H9 (cell line): ENCODE data around the gene CRYGA. TPM values are rescaled to one million over a fixed set of nuclear protein-coding genes. Genes with fewer than 3 reads are reported as not detected.

Experiments
- DNase-seq: peaks from one replicate; pipeline ENCODE4 v3.0.0-alpha.2; 2017
- H2AFZ ChIP-seq: one replicate; pipeline ENCODE4 v1.6.1; 2013; ENCODE audit warnings: mild to moderate bottlenecking, low read length, control low read depth, moderate library complexity
- H2AK5ac ChIP-seq: 2 replicates; pipeline ENCODE4 v1.6.1; 2013; ENCODE audit warnings: low read length, control low read depth, mixed read lengths; ENCODE audit not compliant: insufficient read length
- H2BK120ac ChIP-seq: one replicate; pipeline ENCODE4 v1.6.1; 2013; ENCODE audit warnings: low read depth, mild to moderate bottlenecking, low read length, control low read depth, inconsistent platforms; ENCODE audit not compliant: poor library complexity, severe bottlenecking
- H2BK12ac ChIP-seq: 2 replicates; pipeline ENCODE4 v1.6.1; 2013; ENCODE audit warnings: low read length, control low read depth, mixed read lengths, low read depth; ENCODE audit not compliant: insufficient read length
- H2BK15ac ChIP-seq: 2 replicates; pipeline ENCODE4 v1.6.1; 2013; ENCODE audit warnings: low read depth, low read length, control low read depth
- H2BK20ac ChIP-seq: one replicate; pipeline ENCODE4 v1.6.1; 2013; ENCODE audit warnings: low read depth, mild to moderate bottlenecking, low read length, control low read depth, inconsistent platforms; ENCODE audit not compliant: poor library complexity, severe bottlenecking
- H2BK5ac ChIP-seq: 2 replicates; pipeline ENCODE4 v1.6.1; 2013; ENCODE audit warnings: low read length, control low read depth, mixed read lengths; ENCODE audit not compliant: insufficient read length
- H3K14ac ChIP-seq: 2 replicates; pipeline ENCODE4 v1.6.1; 2013; ENCODE audit warnings: low read length, control low read depth; ENCODE audit not compliant: insufficient read depth
- H3K18ac ChIP-seq: 2 replicates; pipeline ENCODE4 v1.6.1; 2013; ENCODE audit warnings: low read depth, mild to moderate bottlenecking, mixed read lengths, low read length, control low read depth; ENCODE audit not compliant: insufficient read length
- H3K23ac ChIP-seq: 2 replicates; pipeline ENCODE4 v1.6.1; 2013; ENCODE audit warnings: low read length, control low read depth, mixed read lengths, low read depth; ENCODE audit not compliant: insufficient read length
- H3K23me2 ChIP-seq: 2 replicates; pipeline ENCODE4 v1.6.1; 2013; ENCODE audit warnings: low read depth, mild to moderate bottlenecking, mixed read lengths, low read length, control low read depth; ENCODE audit not compliant: insufficient read length, poor library complexity, severe bottlenecking
- H3K27ac ChIP-seq: 2 replicates; pipeline ENCODE4 v1.5.1; 2013; ENCODE audit warnings: low read length, control low read depth, mixed read lengths, low read depth; ENCODE audit not compliant: insufficient read length
- H3K27me3 ChIP-seq: 2 replicates; pipeline ENCODE4 v1.6.1; 2013; ENCODE audit warnings: low read length, control low read depth, inconsistent platforms; ENCODE audit not compliant: insufficient read depth
- H3K4ac ChIP-seq: 2 replicates; pipeline ENCODE4 v1.6.1; 2013; ENCODE audit warnings: low read depth, mild to moderate bottlenecking, control low read depth, inconsistent platforms, low read length, moderate library complexity
- H3K4me1 ChIP-seq: 2 replicates; pipeline ENCODE4 v1.6.1; 2013; ENCODE audit warnings: low read length, control low read depth, inconsistent platforms; ENCODE audit not compliant: insufficient read depth
- H3K4me2 ChIP-seq: 2 replicates; pipeline ENCODE4 v1.6.1; 2013; ENCODE audit warnings: low read length, control low read depth, mixed read lengths; ENCODE audit not compliant: insufficient read length, insufficient read depth
- H3K56ac ChIP-seq: 2 replicates; pipeline ENCODE4 v1.6.1; 2013; ENCODE audit warnings: low read depth, mild to moderate bottlenecking, mixed read lengths, low read length, control low read depth; ENCODE audit not compliant: insufficient read length
- H3K79me1 ChIP-seq: 2 replicates; pipeline ENCODE4 v1.6.1; 2013; ENCODE audit warnings: low read depth, mild to moderate bottlenecking, moderate library complexity, low read length, control low read depth, inconsistent platforms; ENCODE audit not compliant: insufficient read depth, poor library complexity, severe bottlenecking
- H3K79me2 ChIP-seq: 2 replicates; pipeline ENCODE4 v1.6.1; 2013; ENCODE audit warnings: low read length, control low read depth, inconsistent platforms; ENCODE audit not compliant: insufficient read depth
- H3K9ac ChIP-seq: 2 replicates; pipeline ENCODE4 v1.6.1; 2013; ENCODE audit warnings: low read length, control low read depth, mixed read lengths; ENCODE audit not compliant: insufficient read length; ENCODE audit errors: extremely low read depth
- H3K9me3 ChIP-seq: one replicate; pipeline ENCODE4 v1.6.1; 2013; ENCODE audit warnings: low read depth, low read length, inconsistent platforms; ENCODE audit not compliant: control insufficient read depth
- H3T11ph ChIP-seq: one replicate; pipeline ENCODE4 v1.6.1; 2013; ENCODE audit warnings: mild to moderate bottlenecking, low read length, control low read depth, inconsistent platforms
- H4K20me1 ChIP-seq: one replicate; pipeline ENCODE4 v1.6.1; 2013; ENCODE audit not compliant: control insufficient read depth, insufficient read length, insufficient read depth
- H4K5ac ChIP-seq: 2 replicates; pipeline ENCODE4 v1.6.1; 2013; ENCODE audit warnings: low read depth, mild to moderate bottlenecking, mixed read lengths, low read length, control low read depth; ENCODE audit not compliant: insufficient read length
- H4K8ac ChIP-seq: replicated peaks from 2 replicates; pipeline ENCODE4 v1.6.1; 2013; ENCODE audit warnings: low read length, control low read depth, mixed read lengths, low read depth; ENCODE audit not compliant: insufficient read length
- H4K91ac ChIP-seq: 2 replicates; pipeline ENCODE4 v1.6.1; 2013; ENCODE audit warnings: low read depth, mild to moderate bottlenecking, moderate library complexity, mixed read lengths, low read length, control low read depth; ENCODE audit not compliant: insufficient read length
- H3K27ac Mint-ChIP-seq, 3 experiments: 2 replicates in 2 of 3; 3 replicates in 1 of 3; pipeline ENCODE4 v1.8.0; 2020 to 2021; ENCODE audit warnings: mixed read lengths in 3 of 3, mild to moderate bottlenecking in 1 of 3, moderate library complexity in 1 of 3
- H3K27me3 Mint-ChIP-seq: 2 replicates; pipeline ENCODE4 v1.8.0; 2021; ENCODE audit warnings: low read depth, mild to moderate bottlenecking, moderate library complexity, mixed read lengths
- H3K36me3 Mint-ChIP-seq, 3 experiments: 2 replicates in 2 of 3; 3 replicates in 1 of 3; pipeline ENCODE4 v1.8.0; 2020 to 2021; ENCODE audit warnings: low read depth in 3 of 3, mixed read lengths in 3 of 3; ENCODE audit not compliant: insufficient read depth in 1 of 3
- H3K4me1 Mint-ChIP-seq, 2 experiments: 2 replicates each; pipeline ENCODE4 v1.8.0; 2020; ENCODE audit warnings: mixed read lengths in 2 of 2
- H3K4me3 Mint-ChIP-seq, 2 experiments: 2 replicates in 1 of 2; 3 replicates in 1 of 2; pipeline ENCODE4 v1.8.0; 2020 to 2021; ENCODE audit warnings: mild to moderate bottlenecking in 2 of 2, mixed read lengths in 2 of 2, moderate library complexity in 1 of 2
- H3K9me3 Mint-ChIP-seq, 2 experiments: 2 replicates in 1 of 2; 3 replicates in 1 of 2; pipeline ENCODE4 v1.8.0; 2020; ENCODE audit warnings: mild to moderate bottlenecking in 2 of 2, mixed read lengths in 2 of 2, moderate library complexity in 1 of 2
- CTCF ChIP-seq: fragments of 200-600 bp; sonication (generic); conservative IDR thresholded peaks from 3 replicates; pipeline ENCODE4 v1.8.0; 2021; ENCODE audit warnings: antibody characterized with exemption, mild to moderate bottlenecking
- WGBS: extraction: QIAGEN DNeasy Blood & Tissue Kit; methylation state at CpG from one replicate; pipeline ENCODE4 v1.1.7; 2013; ENCODE audit warnings: missing lambda C conversion rate, low lambda C conversion rate, mixed read lengths; ENCODE audit not compliant: insufficient read length; ENCODE audit errors: extremely low coverage; 5-methylcytosine and 5-hydroxymethylcytosine counted together
- total RNA-seq: library from RNA; stranded (reverse); gene quantifications from 2 replicates; pipeline ENCODE4 v1.2.1, GENCODE V29; 2021

Gene CRYGA
- total RNA-seq, 1 experiment from 2014 or later, result not detected

- no peaks in the 10 kb centered on the region for H3K36me3 Mint-ChIP-seq
- DNase-seq, result no peak
- no peak overlapping the region for H4K8ac ChIP-seq
- H3K4me1 Mint-ChIP-seq, result peaks cover 43 to 59% of the 10 kb centered on the region in 2 experiments
- H3K4me2 ChIP-seq, result no peak overlapping the region
- H4K5ac ChIP-seq, result no peak overlapping the region
- no peaks in the 10 kb centered on the region for H3K9me3 Mint-ChIP-seq
- no peak overlapping the region for H3K27ac ChIP-seq
- H3K23me2 ChIP-seq, result peaks cover 4% of the 10 kb centered on the region
- no peak overlapping the region for H3K56ac ChIP-seq
- H3K23ac ChIP-seq, result no peak overlapping the region
- H3T11ph ChIP-seq, result no peak overlapping the region
- no peaks in the 10 kb centered on the region for H3K79me2 ChIP-seq
- H3K79me1 ChIP-seq, result no peaks in the 10 kb centered on the region
- no peaks in the 10 kb centered on the region for H3K9me3 ChIP-seq
- no peak overlapping the region for H3K4ac ChIP-seq
- H4K91ac ChIP-seq, result no peak overlapping the region
- H3K4me3 Mint-ChIP-seq, result no peak overlapping the region; a peak in 1 of 5 replicates
- no peak overlapping the region for H2BK120ac ChIP-seq
- H2BK15ac ChIP-seq, result no peak overlapping the region
- no peak overlapping the region for H2BK5ac ChIP-seq
- H3K4me1 ChIP-seq, result peaks cover 5% of the 10 kb centered on the region
- no peaks in the 10 kb centered on the region for H3K27me3 ChIP-seq
- no peak for TF ChIP-seq CTCF
- no peak overlapping the region for H2AK5ac ChIP-seq
- H2AFZ ChIP-seq, result no peak overlapping the region
- H3K9ac ChIP-seq, result no peak overlapping the region
- H3K18ac ChIP-seq, result no peak overlapping the region
- no CpG with 5 or more reads among the region's 3 CpGs for WGBS
- no peaks in the 10 kb centered on the region for H3K27me3 Mint-ChIP-seq
- H2BK12ac ChIP-seq, result no peak overlapping the region
- no peaks in the 10 kb centered on the region for H4K20me1 ChIP-seq
- H3K27ac Mint-ChIP-seq, result no peak overlapping the region
- H3K14ac ChIP-seq, result no peak overlapping the region
- no peak overlapping the region for H2BK20ac ChIP-seq
These were observed 19.4 kb upstream of the CRYGA start for GRCh38 chr2:208182835-208183234.
